NT2/D1 (cell line): ENCODE results near the gene MGAT5.

ENCODE experiments used
- SUZ12 ChIP-seq: IDR thresholded peaks from 2 replicates; pipeline ENCODE4 v1.6.1; 2011; ENCODE audit not compliant: insufficient read length, insufficient read depth; ENCODE audit errors: extremely low read depth
- ZNF274 ChIP-seq: IDR thresholded peaks from 2 replicates; pipeline ENCODE4 v1.6.1; 2011; ENCODE audit warnings: mild to moderate bottlenecking, low read depth, low read length

DNA sequence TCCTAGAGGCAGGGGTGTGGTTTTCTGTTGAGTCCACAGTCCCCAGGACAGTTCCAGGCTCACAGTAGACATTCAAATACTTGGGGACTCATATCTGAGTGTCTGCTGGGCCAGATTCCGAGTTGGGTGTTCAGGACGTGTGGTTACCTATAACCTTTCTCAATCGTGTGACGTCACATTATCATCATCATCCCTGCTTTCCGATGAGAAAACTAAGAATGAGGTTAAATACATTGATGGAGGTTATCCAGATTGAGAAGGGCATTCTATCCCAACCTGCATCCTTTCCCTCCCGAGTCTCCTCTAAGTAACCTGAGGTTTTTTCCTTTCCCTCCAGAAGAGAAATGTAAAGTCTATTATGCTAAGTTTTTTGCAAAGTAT is 204.6 kb downstream of the MGAT5 start:
- no peak for TF ChIP-seq ZNF274
- TF ChIP-seq SUZ12 = no peak
